ENCODE measurements around the gene FAT1. TPM values are rescaled to one million over a fixed set of nuclear protein-coding genes. Genes with fewer than 3 reads are reported as not detected.
A peak's percentile ranks its signal among the peaks of the same experiment; 100 is the strongest.

The FAT1 gene
- total RNA-seq, 1 experiment from 2014 or later, result 92.4 TPM

DNA sequence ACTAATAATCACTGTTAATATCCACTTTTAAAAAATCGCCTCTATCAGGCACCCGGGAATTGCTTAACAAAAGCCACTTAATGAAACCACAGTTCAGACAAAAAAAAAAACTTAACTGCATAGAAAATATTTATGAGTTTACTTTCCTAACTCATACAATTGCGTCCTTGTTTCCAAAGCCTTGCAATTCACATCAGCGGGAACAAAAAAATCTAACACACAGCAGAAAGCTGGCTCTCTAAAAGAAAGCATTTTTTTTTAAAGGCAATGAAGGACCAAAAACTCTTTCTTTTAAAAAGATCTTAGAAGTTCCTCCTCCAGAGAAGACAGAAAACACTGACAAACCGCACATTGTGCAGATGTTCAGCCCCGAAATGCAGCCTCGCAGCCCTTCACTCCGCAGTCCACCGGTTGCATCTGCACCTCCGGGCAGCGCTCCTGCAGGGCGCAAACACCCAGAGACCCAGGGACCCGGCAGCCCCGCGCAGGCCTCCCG lies 812 bp downstream of the FAT1 start:
- no TSS peak for BruUV-seq (replicated peaks)
- Histone ChIP-seq H3K9me3 (ENCODE audit: low read length) (no peaks in the 10 kb centered on the region), H3K27me3 (ENCODE audit: low read length) (no peaks in the 10 kb centered on the region), H3K4me3 (ENCODE audit: low read length) (peak overlapping the region; percentile 96), H2AFZ (ENCODE audit: low read length) (peak overlapping the region; percentile 61), H3K79me2 (ENCODE audit: low read length) (peaks cover 82% of the 10 kb centered on the region), H3K4me1 (ENCODE audit: insufficient read depth, low read length) (peaks cover 9% of the 10 kb centered on the region), H3K4me2 (ENCODE audit: low read length) (peak overlapping the region; percentile 83), H3K9me2 (replicated peaks; ENCODE audit: low read length) (no peaks in the 10 kb centered on the region), H3F3A (ENCODE audit: low read length, unreplicated experiment) (no peaks in the 10 kb centered on the region), H3K36me3 (ENCODE audit: low read depth, low read length) (peaks cover 8% of the 10 kb centered on the region; the same call in 1 of the 2 replicates), H3K27ac (ENCODE audit: low read length) (peak overlapping the region; percentile 15), H4K20me1 (ENCODE audit: low read length) (peaks cover 19% of the 10 kb centered on the region; the same call in 1 of the 2 replicates), H3K9ac (ENCODE audit: low read length) (peak overlapping the region; percentile 87)
- ChIA-PET POLR2A (ENCODE audit: unreplicated experiment) (no interaction called here), CTCF (no interaction called here)
- DNase-seq (peak; percentile 29), ATAC-seq (peak; percentile 18)
- intact Hi-C loops (cut with micrococcal nuclease), result loop anchor here (2.0 to 10.0 kb wide), 2 partner anchors 46 to 692 kb away; no protein-coding TSS in a partner anchor
- no peak for TF ChIP-seq EZH2 (IDR thresholded peaks at IDR 0.05; ENCODE audit: low read length, unreplicated experiment)
- TF ChIP-seq EZH2phosphoT487 (IDR thresholded peaks at IDR 0.05; ENCODE audit: borderline replicate concordance, low read length), result no peak
- TF ChIP-seq, protein P1, sequence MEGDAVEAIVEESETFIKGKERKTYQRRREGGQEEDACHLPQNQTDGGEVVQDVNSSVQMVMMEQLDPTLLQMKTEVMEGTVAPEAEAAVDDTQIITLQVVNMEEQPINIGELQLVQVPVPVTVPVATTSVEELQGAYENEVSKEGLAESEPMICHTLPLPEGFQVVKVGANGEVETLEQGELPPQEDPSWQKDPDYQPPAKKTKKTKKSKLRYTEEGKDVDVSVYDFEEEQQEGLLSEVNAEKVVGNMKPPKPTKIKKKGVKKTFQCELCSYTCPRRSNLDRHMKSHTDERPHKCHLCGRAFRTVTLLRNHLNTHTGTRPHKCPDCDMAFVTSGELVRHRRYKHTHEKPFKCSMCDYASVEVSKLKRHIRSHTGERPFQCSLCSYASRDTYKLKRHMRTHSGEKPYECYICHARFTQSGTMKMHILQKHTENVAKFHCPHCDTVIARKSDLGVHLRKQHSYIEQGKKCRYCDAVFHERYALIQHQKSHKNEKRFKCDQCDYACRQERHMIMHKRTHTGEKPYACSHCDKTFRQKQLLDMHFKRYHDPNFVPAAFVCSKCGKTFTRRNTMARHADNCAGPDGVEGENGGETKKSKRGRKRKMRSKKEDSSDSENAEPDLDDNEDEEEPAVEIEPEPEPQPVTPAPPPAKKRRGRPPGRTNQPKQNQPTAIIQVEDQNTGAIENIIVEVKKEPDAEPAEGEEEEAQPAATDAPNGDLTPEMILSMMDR (conservative IDR thresholded peaks at IDR 0.05; ENCODE audit: low read depth, low read length), result no peak

DNA sequence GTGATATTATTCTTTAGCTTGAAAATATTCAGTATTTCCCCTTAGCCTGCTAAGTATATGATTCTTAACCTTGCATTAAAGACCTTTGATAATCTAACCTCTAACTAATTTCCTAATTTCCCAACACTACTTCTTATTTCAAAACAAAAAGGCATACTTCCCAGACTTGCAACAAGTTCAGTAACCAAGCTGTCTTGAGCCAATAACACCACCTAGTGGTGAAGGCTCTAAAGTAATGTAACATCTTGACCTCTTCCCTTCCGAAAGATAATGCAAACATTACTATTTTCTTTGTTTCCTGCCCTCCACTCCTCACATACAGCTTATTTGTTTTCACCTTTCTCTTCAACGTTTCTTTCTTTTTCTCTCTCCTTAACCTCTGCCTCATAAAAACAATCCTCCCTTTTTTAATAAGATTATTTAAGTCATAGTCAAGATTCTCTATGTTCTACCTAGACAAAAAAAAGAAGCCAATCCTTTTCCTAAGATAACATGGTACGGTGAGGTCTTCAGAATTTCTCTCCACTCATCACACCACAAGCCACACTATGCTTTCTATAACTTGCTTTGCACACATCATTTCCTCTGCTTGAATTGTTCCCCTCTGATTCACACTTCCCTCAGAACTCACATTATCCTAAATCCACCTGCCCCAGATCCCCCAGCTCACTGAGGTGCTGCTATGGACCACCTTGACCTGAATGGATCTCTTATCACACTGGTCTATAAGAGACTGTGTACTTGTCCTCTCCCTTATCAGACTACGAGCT lies 3.5 kb downstream of the FAT1 start:
- intact Hi-C loops (cut with micrococcal nuclease), result loop anchor here (10.0 kb wide), 1 partner anchor 695 kb away; no protein-coding TSS in a partner anchor
- Histone ChIP-seq H3K9ac (ENCODE audit: low read length) (no peak overlapping the region), H3K4me1 (ENCODE audit: insufficient read depth, low read length) (no peaks in the 10 kb centered on the region; the same call in 1 of the 2 replicates), H3K4me3 (ENCODE audit: low read length) (no peak overlapping the region), H3K27me3 (ENCODE audit: low read length) (no peaks in the 10 kb centered on the region), H2AFZ (ENCODE audit: low read length) (no peak overlapping the region), H3K79me2 (ENCODE audit: low read length) (peaks cover 96% of the 10 kb centered on the region), H3K9me2 (replicated peaks; ENCODE audit: low read length) (no peaks in the 10 kb centered on the region), H3K36me3 (ENCODE audit: low read depth, low read length) (peaks cover 8% of the 10 kb centered on the region; the same call in 1 of the 2 replicates), H3K27ac (ENCODE audit: low read length) (no peak overlapping the region), H3K9me3 (ENCODE audit: low read length) (no peaks in the 10 kb centered on the region), H4K20me1 (ENCODE audit: low read length) (peaks cover 25% of the 10 kb centered on the region; the same call in 1 of the 2 replicates), H3K4me2 (ENCODE audit: low read length) (no peak overlapping the region), H3F3A (ENCODE audit: low read length, unreplicated experiment) (no peaks in the 10 kb centered on the region)
- ChIA-PET CTCF (interaction anchor here (0.6 kb wide), 2 partner anchors 126 to 863 kb away, joined by 4 to 10 read pairs; no protein-coding TSS in a partner anchor), POLR2A (ENCODE audit: unreplicated experiment) (no interaction called here)
- no peak for ATAC-seq
- peak; percentile 50 for DNase-seq
- TF ChIP-seq EZH2 (IDR thresholded peaks at IDR 0.05; ENCODE audit: low read length, unreplicated experiment), result no peak
- TF ChIP-seq, protein P1 (conservative IDR thresholded peaks at IDR 0.05; ENCODE audit: low read depth, low read length), result peak; percentile 64
- BruUV-seq (replicated peaks), result no TSS peak

DNA sequence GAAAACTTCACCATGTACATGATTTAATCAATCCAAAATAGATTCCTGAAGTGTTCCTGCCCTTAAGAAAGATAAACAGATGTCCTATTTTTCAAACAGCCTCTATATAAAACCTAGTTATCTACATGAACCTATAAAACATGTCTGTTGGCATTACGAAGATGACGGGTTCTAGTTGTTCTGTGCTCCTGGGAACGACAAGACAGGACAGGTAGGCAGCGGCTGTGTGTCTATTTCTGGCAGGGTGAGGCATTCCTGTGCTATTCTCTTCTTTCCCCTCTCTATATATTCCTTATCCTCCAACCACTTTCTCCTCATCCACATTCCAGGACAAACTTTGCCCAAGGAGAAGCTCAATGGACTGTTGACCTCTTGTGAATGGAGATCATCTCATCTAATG lies 6.1 kb downstream of the FAT1 start:
- Histone ChIP-seq H3F3A (ENCODE audit: low read length, unreplicated experiment) (no peaks in the 10 kb centered on the region), H3K79me2 (ENCODE audit: low read length) (peaks cover 98% of the 10 kb centered on the region), H3K27me3 (ENCODE audit: low read length) (no peaks in the 10 kb centered on the region), H3K27ac (ENCODE audit: low read length) (no peak overlapping the region), H3K9me3 (ENCODE audit: low read length) (no peaks in the 10 kb centered on the region), H3K4me2 (ENCODE audit: low read length) (no peak overlapping the region), H4K20me1 (ENCODE audit: low read length) (peaks cover 28% of the 10 kb centered on the region; the same call in 1 of the 2 replicates), H3K4me3 (ENCODE audit: low read length) (no peak overlapping the region), H3K36me3 (ENCODE audit: low read depth, low read length) (peaks cover 8% of the 10 kb centered on the region; the same call in 1 of the 2 replicates), H3K9ac (ENCODE audit: low read length) (no peak overlapping the region), H3K9me2 (replicated peaks; ENCODE audit: low read length) (no peaks in the 10 kb centered on the region), H3K4me1 (ENCODE audit: insufficient read depth, low read length) (no peaks in the 10 kb centered on the region; the same call in 1 of the 2 replicates), H2AFZ (ENCODE audit: low read length) (no peak overlapping the region)
- no peak for ATAC-seq
- BruUV-seq (replicated peaks), result no TSS peak
- no peak for DNase-seq
- intact Hi-C loops (cut with micrococcal nuclease), result no loop called here
- ChIA-PET CTCF (no interaction called here), POLR2A (ENCODE audit: unreplicated experiment) (no interaction called here)
- TF ChIP-seq EZH2phosphoT487 (IDR thresholded peaks at IDR 0.05; ENCODE audit: borderline replicate concordance, low read length) (no peak), EZH2 (IDR thresholded peaks at IDR 0.05; ENCODE audit: low read length, unreplicated experiment) (no peak)
- TF ChIP-seq, protein P1 (conservative IDR thresholded peaks at IDR 0.05; ENCODE audit: low read depth, low read length), result no peak

Data from PC-3 (cell line).